NCI-H146 treated with DMSO at 0.1 percent for 48 hours (cell line): ENCODE results near the gene C14orf119.
"Not testable (repeated sequence)": the region's sequence is repeated elsewhere in the genome, so short reads cannot be mapped to it uniquely, and the experiment has no call there.

Experiments used
- DNase-seq: peaks from one replicate; lab custom pipeline; 2025; ENCODE audit not compliant: unreplicated experiment; lab: John Stamatoyannopoulos, UW

The C14orf119 gene

DNA sequence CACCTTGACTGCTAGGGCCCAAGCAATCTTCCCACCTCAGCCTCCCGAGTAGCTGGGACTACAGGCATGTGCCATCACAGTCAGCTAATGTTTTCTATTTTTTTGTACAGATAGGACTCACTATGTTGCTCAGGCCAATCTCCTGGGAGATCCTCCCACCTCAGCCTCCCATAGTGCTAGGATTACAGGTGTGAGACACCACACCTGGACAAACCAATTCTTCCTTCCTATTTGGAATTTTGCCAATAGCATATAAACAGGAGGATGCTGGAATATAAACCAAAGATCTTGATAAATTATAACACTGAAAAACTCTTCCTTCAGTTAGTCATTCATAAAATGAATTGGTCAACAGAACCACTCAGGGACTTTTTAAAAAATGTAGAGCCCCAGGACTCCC is 8.7 kb upstream of the C14orf119 start:
- no peak for DNase-seq

DNA sequence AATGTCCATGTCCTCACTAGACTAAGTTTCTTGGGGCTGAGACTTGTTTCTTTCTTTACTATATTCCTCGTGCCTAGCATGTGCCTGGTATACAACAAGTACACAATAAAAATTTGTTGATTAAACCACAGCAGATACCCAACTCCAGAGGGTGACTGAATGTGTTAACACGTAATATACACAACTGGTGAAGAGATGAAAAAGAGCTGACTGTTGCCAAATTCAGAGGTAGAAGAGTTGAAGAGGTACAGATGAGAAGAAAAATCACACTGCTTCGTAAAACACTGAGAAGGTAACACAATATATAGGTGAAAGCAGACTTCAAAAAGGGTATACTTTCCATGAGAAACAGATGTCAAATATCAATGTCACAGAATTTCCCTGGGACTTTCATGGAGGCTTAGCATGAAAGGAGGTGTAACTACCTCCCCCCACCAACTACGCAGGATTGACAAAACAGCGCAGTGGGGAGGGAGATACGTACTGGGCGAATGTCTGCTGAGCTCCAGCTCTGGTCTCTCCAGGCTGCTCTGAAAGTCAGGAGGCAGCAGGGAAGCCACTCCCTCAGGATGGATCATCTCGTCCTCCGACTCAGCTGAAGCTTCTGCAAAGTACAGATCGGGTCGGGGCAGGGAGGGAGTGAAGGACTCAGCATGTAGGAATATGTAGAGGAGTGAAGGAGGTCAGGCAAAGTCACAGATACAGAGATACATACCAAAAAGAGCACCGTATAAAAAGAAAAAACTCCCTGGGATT is 5.6 kb upstream of the C14orf119 start:
- no peak for DNase-seq

DNA sequence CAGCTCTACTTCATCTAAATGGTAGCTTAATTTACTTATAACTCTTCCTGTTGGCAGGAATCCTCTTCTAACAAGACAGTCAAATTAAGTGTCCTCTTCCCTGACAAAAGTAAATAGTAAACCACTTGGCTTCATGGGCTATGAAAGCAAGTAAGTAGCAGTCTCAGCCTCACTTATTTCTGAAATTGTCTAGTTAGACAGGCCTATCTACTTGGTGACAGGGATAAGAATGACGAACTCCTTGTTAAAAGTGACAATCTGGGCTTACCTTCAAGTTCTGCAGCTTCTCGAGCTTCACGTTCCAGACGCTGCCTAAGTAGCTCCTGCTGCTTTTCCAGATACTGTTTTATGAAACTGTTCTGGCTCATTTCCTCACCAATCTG is 5.1 kb upstream of the C14orf119 start:
- DNase-seq = no peak

DNA sequence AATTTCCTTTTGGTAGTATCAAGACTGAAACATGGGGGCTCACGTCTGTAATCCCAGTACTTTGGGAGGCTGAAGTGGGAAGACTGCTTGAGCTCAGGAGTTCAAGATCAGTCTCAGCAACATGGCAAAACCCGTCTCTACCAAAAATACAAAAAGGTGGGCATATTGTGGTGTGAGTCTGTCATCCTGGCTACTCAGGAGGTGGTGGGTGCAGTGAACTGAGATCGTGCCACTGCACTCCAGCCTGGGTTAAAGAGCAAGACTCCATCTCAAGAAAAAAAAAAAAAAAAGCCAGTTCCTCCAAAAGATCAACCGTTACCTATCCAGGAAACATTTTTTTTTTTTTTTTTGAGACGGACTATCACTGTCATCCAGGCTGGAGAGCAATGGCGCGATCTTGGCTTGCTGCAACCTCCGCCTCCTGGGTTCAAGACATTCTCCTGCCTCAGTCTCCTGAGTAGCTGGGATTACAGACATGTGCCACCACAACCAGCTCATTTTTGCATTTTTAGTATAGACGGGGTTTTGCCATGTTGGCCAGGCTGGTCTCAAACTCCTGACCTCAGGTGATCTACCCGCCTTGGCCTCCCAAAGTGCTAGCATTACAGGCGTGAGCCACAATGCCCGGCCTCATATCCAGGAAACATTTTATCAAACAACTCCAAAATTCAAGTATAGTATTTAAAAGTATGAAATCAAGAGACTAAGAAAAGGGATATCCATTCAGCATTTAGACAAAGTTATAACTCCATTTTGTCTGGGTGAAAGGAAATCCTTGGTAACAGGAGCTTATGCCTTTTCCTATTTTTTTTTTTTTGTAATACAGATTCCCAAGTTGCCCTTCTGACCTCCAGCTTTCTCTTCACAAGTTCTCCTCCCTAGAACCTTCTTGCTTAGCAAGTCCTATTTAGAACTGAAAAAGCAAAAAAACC is 3.7 kb upstream of the C14orf119 start:
- no peak for DNase-seq

DNA sequence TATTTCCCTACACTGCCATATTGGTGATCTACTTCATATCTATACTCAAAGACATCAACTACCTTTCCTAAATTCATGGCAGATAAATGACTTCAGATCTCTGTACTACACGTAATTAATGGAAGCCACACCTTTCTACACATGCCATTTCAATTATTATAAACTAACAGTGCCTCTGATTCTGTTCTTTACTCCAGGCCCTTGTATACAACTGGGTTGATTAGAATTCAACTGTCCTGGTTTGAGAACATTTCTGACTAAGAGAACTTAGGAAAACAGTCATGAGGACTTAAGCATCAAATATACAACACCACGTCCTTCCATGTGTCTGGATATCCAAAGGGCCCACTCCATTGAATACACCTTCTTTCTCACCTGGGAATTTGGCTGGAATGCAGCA is 2.2 kb upstream of the C14orf119 start:
- DNase-seq = no peak

DNA sequence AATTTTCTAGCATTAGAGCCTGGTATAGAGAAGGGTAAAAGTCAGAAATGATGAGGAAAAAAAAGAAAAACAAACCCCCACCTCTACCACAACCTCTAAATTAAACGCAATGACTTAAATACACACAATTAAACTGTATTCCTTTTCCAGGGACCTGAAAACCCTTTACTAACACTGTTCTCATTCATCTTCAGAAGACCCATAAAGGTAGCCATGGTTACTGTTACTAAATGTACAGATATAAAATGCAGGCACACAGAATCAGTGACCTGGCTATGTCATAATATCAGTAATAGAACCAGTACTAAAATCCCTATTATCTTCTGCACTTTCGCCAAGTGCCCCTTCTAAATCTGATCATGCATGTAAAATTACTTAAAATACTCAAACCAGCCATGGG is 1.8 kb upstream of the C14orf119 start:
- DNase-seq = no peak

DNA sequence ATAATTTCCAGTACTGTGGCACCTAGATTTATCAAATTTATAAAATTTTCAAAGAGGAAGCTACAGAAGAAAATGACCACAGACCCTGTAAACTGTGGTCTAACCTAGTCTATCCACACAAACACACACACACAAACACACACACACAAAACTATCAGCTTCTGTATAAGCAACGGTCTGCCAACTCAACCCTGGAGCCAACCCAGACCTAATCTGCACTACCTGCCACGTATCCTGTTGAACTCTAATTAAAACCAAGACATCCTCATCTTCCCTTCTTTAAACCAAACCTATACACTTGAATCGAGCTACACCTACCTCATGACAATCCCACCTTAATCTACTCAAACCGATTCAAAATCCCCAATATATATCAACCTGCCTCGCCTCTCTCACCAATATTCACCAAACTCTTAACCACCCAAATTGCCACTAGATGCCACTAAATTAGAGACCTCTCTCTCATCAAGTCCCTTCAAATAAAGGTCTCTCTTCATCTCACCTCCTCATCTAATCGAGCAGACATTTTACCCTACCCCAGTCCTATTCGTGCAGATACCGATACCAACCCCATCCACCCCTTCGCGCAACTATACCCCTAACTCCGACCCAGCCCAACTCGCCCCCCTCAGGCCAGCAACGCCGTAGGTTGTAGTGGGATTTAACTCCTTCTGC is 1.2 kb upstream of the C14orf119 start:
- no peak for DNase-seq

DNA sequence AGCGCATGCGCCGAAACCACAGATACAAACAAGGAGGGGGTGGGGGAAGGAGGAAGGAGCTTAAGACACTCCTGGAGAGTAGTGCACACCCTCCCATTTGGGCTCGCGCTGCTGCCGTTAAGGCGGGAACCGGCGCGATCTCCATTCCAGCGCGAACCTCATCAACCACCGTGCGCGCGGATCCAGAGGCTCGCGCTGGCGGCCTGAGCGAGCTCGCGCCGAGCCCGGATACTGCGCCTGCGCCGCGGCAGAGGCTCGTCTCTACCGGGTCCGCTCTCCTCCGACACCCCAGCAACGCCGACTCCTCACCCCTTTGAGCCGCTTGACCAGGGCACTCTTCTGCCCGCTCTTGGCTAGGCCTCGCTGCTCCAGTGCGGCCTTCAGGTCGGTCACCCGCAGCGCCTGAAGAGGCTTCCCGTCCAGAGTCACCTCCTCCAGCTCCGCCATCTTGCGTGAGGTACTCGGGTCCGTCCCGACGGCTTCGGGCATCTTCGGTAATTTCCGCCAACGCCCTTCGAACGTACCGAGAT is 574 bp upstream of the C14orf119 start, which contains the start of gene ACIN1:
ACIN1 (minus strand) TSS at position 471 of the 530 bp plus-strand sequence; CDS start at position 447, 24 bp downstream.
- DNase-seq = no peak

DNA sequence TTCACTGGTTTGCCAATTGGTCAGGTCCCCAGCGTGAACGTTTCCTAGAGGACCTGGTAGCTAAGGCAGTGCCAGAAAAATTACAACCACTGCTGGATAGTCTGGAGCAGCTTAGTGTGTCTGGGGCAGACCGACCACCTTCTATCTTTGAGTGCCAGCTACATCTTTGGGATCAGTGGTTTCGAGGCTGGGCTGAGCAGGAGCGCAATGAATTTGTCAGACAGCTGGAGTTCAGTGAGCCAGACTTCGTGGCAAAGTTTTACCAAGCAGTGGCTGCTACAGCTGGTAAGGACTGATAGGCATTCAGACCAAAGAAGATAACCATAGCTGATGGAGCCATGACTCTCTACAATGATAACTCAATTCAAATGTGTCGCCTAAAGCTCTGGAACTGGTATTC is 2.5 kb downstream of the C14orf119 start:
- no peak for DNase-seq

DNA sequence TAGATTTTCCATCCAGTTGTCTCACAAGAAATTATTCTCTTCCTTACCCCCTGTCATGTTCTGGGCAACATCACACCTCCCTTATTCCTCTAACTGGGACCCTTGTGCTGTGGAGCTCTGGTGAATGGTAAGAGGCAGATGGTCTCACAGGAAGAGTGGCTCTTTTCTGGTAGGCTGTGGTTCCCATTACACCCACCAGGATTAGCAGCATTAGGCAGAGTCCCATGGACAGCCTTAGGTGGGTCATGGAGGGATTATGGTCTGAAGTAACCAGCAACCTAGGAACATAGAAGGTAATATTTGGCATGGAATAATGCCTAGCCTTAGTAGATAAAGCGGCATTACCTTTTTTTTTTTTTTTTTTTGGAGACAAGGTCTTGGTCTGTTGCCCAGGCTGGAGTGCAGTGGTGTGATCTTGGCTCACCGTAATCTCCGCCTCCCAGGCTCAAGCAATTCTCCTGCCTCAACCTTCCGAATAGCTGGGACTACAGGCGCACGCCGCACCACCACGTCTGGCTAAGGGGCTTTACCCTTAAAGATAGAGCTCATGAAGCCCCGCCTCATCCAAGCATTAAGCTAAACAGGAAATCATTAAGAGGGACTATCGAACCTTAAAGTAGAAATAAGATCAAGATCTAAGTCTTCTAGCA is 4.0 kb downstream of the C14orf119 start:
- DNase-seq = no peak

DNA sequence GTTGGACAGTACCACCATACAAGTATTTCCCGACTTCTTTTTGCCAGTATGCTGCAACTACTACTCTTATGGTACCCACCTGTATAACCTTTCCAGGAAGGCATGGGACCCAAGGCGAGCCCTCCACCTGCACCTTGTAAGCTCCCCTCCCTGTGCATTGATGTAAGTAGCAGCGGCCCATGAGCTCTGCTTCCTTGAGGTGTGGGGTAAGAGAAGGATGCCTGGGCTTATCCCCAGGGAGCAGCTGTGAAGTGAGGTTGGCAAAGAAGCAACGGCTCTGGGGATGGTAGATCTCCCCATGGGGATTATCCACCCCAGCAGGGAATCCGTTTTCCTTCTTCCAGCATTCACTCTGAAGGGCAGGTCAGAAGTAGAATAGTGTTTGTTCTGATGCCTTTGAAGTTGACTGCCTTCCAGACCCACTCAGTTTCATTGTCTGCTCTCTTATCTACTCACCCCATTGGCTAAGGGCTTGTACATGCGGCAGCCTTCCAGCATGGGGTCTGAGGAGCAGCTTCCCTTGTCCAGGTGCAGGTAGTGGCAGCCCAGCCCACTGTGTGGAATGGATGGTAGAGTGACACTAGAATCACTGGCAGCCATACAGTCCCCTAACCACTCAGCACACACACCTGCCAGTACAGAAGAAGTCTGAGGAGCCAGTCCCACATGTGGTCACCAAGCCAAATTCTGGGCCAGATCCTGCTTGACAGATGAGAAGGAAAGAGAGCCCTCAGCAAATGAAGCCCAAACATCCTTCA is 6.1 kb downstream of the C14orf119 start:
- no peak for DNase-seq

DNA sequence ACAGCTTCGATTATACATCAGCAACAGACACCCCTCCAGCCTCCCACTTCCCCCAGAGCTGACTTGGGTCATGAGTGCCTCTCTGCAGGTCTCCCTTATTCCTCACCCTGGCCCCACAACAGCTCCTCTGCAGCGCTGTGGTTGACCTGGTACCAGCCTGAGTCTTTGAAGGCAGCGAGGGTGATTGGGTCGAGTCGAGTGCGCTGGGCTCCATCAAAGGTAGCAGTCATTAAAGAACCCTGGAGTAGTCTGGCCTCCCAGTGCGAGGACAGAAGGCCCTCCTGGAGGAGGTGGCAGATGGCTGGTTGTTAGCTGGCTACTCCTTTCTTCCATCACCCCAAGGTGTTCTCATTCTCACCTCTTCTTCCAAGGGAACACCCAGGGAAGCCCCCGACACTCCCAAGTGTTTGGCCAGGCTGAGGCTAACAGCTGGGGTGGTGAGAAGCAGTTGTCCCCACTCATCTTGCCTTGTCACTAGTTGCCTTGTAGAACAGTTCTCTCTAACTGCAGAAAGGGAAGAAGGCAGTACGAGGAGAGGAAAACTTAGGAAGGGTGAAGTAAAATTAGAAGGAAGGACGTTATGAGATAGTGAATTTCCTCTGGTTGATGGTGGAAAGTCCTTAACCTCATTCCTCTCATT is 6.8 kb downstream of the C14orf119 start:
- no peak for DNase-seq

DNA sequence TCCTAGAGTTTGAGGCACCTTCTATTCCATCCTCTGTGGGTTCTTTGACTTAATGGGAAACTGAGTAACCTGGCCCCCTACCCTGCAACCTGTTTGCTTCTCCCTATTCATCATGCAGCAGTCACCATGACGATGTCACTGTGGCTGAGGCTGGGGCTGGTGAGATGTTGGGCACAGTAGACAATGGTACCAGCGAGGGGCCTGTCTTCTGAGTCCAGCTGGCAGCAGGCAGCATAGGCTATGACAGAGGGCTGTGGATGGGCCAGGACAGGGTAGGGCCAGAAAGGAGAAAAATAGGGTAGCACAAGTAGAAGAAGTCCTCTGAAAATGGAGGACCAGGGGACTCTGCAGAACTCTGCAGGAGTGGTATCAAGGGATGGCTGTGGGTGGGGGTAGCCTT is 7.5 kb downstream of the C14orf119 start:
- DNase-seq = no peak

DNA sequence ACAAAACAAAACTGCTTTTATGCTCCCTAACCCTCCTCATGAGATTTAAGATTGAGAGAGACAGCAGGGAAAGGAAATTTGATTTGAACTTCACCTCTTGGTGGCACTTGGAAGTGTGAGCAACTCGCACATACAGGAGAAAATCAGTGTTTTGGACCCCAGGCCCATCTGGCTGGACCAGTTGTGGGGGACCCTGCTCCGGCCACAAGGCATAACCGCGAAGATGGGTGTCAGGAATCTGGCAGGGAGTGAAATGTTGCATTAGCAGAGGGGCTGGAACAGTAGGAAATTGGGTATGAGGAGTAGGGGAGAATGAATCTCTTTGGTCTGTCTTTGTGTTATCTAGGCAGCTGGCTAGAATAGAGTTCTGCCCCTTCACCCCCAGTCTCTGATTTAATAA is 8.3 kb downstream of the C14orf119 start:
- DNase-seq = no peak

DNA sequence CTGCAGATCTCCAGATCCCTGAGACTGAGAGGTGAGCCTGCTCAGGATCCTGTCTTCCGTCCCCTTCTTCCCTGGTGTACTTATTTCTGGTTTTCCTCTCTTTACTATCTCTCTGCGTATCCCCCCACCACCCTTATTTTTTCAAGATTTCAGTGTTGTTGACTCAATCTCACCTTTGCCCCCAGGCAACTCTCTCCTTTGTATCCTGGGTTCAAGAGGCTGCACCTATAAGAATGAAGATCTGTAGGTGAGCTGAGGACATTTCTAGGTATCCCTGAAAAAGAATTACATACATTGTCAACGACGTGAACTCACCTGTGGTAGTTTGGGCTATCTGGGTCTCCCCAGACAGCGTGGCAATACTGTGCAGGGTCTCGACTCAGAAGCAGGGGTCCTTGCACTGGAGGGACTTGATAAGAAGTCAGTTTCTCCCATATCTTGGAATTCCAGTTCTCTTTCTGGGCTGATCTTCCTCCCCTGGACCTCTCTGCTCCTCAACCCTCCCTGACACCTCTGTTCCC is 8.8 kb downstream of the C14orf119 start:
- no peak for DNase-seq

DNA sequence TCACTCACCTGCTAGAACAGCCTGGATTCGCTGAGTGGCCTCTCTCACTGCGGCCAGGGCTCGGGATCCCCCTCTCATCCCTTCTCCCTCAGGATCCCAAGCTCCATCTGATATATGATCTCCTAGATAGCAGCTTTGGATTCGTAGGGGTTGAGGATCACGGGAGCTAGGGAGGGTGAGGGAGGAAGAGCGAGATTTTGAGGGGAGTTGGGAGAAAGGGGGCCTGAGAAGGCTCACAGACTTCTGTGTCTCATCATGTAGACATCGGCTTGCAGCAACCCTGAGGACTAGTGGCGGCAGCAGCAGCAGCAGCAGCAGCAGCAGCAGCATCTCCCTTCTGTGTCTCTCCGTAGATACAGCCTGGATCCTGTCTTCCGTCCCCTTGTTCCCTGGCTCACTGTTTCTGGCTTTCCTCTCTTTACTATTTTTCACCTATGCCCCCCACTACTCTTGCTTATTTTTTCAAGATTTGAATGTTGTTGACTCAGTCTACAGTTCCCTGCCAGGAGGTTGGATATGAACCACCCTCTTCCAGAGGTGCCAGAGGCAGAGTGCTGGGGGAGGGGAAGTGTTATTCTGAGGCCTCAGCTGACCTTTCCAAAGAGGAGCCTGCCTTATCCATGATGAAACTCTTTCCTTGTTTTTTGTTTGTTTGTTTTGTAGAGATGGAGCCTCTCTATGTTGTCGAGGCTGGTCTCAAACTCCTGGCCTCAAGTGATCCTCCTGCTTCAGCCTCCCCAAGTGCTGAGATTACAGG is 9.5 kb downstream of the C14orf119 start, which contains the start of gene CIROP:
CIROP (minus strand) TSS at position 399 of the 757 bp plus-strand sequence; CDS start at position 330, 69 bp downstream.
- no peak for DNase-seq

DNA sequence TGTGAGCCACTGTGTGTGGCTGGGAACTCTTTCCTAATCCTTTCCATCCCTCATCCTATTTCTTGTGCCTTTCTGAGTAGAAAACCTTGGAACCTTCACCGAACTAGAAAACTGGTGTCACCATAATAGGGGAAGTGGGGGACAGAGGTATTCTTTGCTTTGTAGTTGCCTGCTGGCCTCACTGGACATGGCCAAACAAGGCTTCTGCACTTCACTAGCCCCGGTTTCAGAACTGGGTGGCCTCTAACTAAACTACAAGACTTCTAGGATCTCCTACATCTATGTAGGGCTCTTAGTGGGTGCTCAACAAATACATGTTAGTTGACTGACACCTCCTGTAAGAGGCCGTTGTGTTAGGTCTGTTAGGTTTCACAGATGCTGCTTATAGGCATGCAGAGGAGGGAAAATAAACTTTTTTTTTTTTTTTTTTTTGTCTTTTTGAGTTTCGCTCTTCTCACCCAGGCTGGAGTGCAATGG is 10.1 kb downstream of the C14orf119 start:
- DNase-seq = no peak

DNA sequence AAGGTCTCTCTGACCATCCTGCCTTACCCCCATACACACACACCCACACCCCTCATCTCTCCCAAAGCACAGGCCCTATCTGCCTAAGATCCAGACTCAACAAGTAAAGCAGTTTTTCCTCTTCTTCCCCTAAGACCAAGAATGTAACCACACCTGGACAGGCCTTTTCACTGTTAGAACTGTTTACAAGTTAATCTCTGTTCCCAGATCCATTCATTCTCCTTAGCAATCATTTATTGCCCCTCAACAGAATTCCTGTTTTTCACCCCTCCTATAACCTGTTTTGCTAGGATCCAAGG is 11.4 kb downstream of the C14orf119 start:
- no peak for DNase-seq

DNA sequence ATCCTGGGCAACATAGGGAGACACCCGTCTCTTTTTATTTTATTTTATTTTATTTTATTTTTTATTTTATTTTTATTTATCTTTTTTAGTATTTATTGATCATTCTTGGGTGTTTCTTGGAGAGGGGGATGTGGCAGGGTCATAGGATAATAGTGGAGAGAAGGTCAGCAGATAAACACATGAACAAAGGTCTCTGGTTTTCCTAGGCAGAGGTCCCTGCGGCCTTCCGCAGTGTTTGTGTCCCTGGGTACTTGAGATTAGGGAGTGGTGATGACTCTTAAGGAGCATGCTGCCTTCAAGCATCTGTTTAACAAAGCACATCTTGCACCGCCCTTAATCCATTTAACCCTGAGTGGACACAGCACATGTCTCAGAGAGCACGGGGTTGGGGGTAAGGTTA is 12.3 kb downstream of the C14orf119 start:
- DNase-seq = not testable (repeated sequence)
